Lower leg skin (tissue), 3 donors: ENCODE measurements around the gene DOCK3.

Source experiments
- POLR2A ChIP-seq, 2 donors: fragments of 450-650 bp; IDR thresholded peaks; one replicate each; pipeline ENCODE4 v1.6.1; 2016 to 2017; ENCODE audit warnings: antibody characterized with exemption in 2 of 2, mild to moderate bottlenecking in 1 of 2, moderate library complexity in 1 of 2
- TF ChIP-seq, protein P1 (sequence below), 3 donors: fragments of 450-650 bp; IDR thresholded peaks; one replicate each; pipeline ENCODE4 v1.5.1; 2016; ENCODE audit warnings: antibody characterized with exemption in 3 of 3, mild to moderate bottlenecking in 3 of 3, moderate library complexity in 2 of 3

- TF ChIP-seq, protein P1, sequence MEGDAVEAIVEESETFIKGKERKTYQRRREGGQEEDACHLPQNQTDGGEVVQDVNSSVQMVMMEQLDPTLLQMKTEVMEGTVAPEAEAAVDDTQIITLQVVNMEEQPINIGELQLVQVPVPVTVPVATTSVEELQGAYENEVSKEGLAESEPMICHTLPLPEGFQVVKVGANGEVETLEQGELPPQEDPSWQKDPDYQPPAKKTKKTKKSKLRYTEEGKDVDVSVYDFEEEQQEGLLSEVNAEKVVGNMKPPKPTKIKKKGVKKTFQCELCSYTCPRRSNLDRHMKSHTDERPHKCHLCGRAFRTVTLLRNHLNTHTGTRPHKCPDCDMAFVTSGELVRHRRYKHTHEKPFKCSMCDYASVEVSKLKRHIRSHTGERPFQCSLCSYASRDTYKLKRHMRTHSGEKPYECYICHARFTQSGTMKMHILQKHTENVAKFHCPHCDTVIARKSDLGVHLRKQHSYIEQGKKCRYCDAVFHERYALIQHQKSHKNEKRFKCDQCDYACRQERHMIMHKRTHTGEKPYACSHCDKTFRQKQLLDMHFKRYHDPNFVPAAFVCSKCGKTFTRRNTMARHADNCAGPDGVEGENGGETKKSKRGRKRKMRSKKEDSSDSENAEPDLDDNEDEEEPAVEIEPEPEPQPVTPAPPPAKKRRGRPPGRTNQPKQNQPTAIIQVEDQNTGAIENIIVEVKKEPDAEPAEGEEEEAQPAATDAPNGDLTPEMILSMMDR (IDR thresholded peaks at IDR 0.05): no peak
- TF ChIP-seq POLR2A (IDR thresholded peaks at IDR 0.05): no peak
These were observed 718.4 kb downstream of the DOCK3 start for GRCh38 chr3:51393134-51393495.
